Measurements from ENCODE around the gene C17orf50.

- TF ChIP-seq POLR2AphosphoS5 (IDR thresholded peaks at IDR 0.05) (no peak), POLR2A (IDR thresholded peaks at IDR 0.05) (no peak), CTCF (IDR thresholded peaks at IDR 0.05) (no peak), EP300 (IDR thresholded peaks at IDR 0.05; ENCODE audit: low read depth) (no peak)
These were observed 17.7 kb upstream of the C17orf50 start for GRCh38 chr17:35742896-35743477.
